Stimulated activated naive B cell treated with anti-CD40 and anti-IgM and Interleukin-4, amounts not matched to agents 10 μg/mL and 1 μg/mL and 100 μg/mL, for 72 hours (primary cell): ENCODE data around the gene SLC7A1.

ENCODE experiments used
- ATAC-seq, 2 donors: fragments of 150-1000 bp; cut with Tn5 transposase; replicated peaks; 2 replicates each; pipeline ENCODE4 v1.10.0; 2021; ENCODE audit warnings: moderate library complexity in 1 of 2
- DNase-seq: peaks from one replicate; pipeline ENCODE4 v3.0.0; 2021
- H3K27ac Mint-ChIP-seq: one replicate; pipeline ENCODE4 v1.8.0; 2022; ENCODE audit warnings: mild to moderate bottlenecking, mixed read lengths
- H3K27me3 Mint-ChIP-seq, 2 donors: one replicate each; pipeline ENCODE4 v1.8.0; 2022; ENCODE audit warnings: mixed read lengths in 2 of 2
- H3K36me3 Mint-ChIP-seq, 2 donors: one replicate each; pipeline ENCODE4 v1.8.0; 2022; ENCODE audit warnings: mixed read lengths in 2 of 2, mild to moderate bottlenecking in 1 of 2
- H3K4me1 Mint-ChIP-seq, 2 donors: one replicate each; pipeline ENCODE4 v1.8.0; 2022; ENCODE audit warnings: mixed read lengths in 2 of 2, mild to moderate bottlenecking in 1 of 2
- H3K4me3 Mint-ChIP-seq, 2 donors: one replicate each; pipeline ENCODE4 v1.8.0; 2022; ENCODE audit warnings: mild to moderate bottlenecking in 2 of 2, mixed read lengths in 2 of 2, moderate library complexity in 1 of 2
- H3K9me3 Mint-ChIP-seq, 2 donors: one replicate each; pipeline ENCODE4 v1.8.0; 2022; ENCODE audit warnings: mixed read lengths in 2 of 2, mild to moderate bottlenecking in 1 of 2

Gene SLC7A1

DNA sequence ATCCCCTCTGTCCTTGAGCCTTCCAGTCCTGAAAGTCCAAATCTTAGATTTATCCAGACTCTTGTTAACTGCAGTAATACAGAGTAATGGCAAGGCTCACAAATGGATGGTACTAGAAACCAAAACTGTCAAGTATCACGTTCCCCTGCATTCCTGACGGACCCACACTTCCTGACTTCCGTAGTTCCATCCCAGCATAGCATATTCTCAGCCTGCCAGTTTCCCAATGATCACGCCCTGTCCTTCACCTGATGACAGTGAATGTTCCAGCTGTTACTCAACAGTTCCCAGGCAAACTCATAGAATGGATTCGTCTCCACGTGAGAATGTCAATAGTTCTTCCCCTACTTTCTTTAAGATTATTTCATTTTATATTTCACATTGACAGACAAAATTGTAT is 33.6 kb downstream of the SLC7A1 start:
- H3K27me3 Mint-ChIP-seq: no peaks in the 10 kb centered on the region
- no peak overlapping the region for H3K4me3 Mint-ChIP-seq
- no peak overlapping the region for H3K27ac Mint-ChIP-seq
- ATAC-seq (no peak), DNase-seq (no peak)
- H3K36me3 Mint-ChIP-seq: peaks cover 4 to 26% of the 10 kb centered on the region in 2 donors
- peaks cover 25 to 40% of the 10 kb centered on the region in 2 donors for H3K4me1 Mint-ChIP-seq
- H3K9me3 Mint-ChIP-seq: no peaks in the 10 kb centered on the region

DNA sequence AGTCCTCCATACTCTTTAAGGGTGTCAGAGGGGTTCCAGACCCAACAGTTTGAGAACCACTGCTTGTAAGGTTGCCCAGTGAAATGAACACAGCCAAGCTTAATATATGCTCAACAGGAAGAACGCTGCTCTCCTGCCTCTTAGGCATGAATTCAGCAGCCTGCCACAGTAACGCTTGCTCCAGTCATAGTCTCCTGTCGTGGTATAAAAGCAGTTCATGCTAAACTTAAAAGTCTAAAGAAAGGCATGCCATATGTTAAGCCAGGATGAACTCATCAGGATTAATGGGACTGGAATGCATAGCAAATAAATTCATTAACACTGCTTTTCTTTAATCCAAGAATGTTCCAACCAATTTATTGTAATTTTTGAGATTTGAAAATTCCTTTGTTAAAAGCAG is 38.7 kb downstream of the SLC7A1 start:
- no peak for ATAC-seq
- Mint-ChIP-seq H3K27ac (no peak overlapping the region), H3K36me3 (peaks cover 22 to 42% of the 10 kb centered on the region in 2 donors), H3K4me1 (peaks cover 11 to 14% of the 10 kb centered on the region in 2 donors), H3K27me3 (no peaks in the 10 kb centered on the region), H3K4me3 (no peak overlapping the region), H3K9me3 (no peaks in the 10 kb centered on the region)
- no peak for DNase-seq

- ATAC-seq: no peak
- no peak overlapping the region for H3K4me3 Mint-ChIP-seq
- H3K9me3 Mint-ChIP-seq: no peaks in the 10 kb centered on the region
- H3K27me3 Mint-ChIP-seq: no peaks in the 10 kb centered on the region
- H3K4me1 Mint-ChIP-seq: peaks cover 12% of the 10 kb centered on the region in 2 donors
- DNase-seq: no peak
- H3K27ac Mint-ChIP-seq: no peak overlapping the region
- peaks cover 57 to 77% of the 10 kb centered on the region in 2 donors for H3K36me3 Mint-ChIP-seq
Observed at GRCh38 chr13:29551214-29551613, 44.3 kb downstream of the SLC7A1 start.

GRCh38 chr13:29550430-29550988 is 45.0 kb downstream of the SLC7A1 start:
- H3K9me3 Mint-ChIP-seq: no peaks in the 10 kb centered on the region
- DNase-seq (no peak), ATAC-seq (no peak)
- H3K4me1 Mint-ChIP-seq: peaks cover 12% of the 10 kb centered on the region in 2 donors
- H3K36me3 Mint-ChIP-seq: peaks cover 61 to 82% of the 10 kb centered on the region in 2 donors
- H3K4me3 Mint-ChIP-seq: no peak overlapping the region
- no peaks in the 10 kb centered on the region for H3K27me3 Mint-ChIP-seq
- H3K27ac Mint-ChIP-seq: no peak overlapping the region

- Mint-ChIP-seq H3K4me1 (peaks cover 16 to 19% of the 10 kb centered on the region in 2 donors), H3K27ac (no peak overlapping the region), H3K36me3 (peaks cover 67 to 81% of the 10 kb centered on the region in 2 donors), H3K9me3 (no peaks in the 10 kb centered on the region), H3K4me3 (no peak overlapping the region), H3K27me3 (no peaks in the 10 kb centered on the region)
- ATAC-seq (no peak), DNase-seq (no peak)
Observed at GRCh38 chr13:29548722-29549121, 46.8 kb downstream of the SLC7A1 start.

- DNase-seq: no peak
- Mint-ChIP-seq H3K27ac (no peak overlapping the region), H3K4me1 (peaks cover 31 to 32% of the 10 kb centered on the region in 2 donors)
Observed at GRCh38 chr13:29547153-29547552, 48.3 kb downstream of the SLC7A1 start.

GRCh38 chr13:29546662-29547061 is 48.8 kb downstream of the SLC7A1 start:
- ATAC-seq: no peak
- no peak overlapping the region for H3K27ac Mint-ChIP-seq
- H3K36me3 Mint-ChIP-seq: peaks cover 60 to 76% of the 10 kb centered on the region in 2 donors
- peaks cover 31 to 34% of the 10 kb centered on the region in 2 donors for H3K4me1 Mint-ChIP-seq
- H3K4me3 Mint-ChIP-seq: no peak overlapping the region
- no peaks in the 10 kb centered on the region for H3K27me3 Mint-ChIP-seq
- no peaks in the 10 kb centered on the region for H3K9me3 Mint-ChIP-seq
- no peak for DNase-seq

More at GRCh38 chr13:29547153-29547552, 48.3 kb downstream of the SLC7A1 start:
- no peak for ATAC-seq
- Mint-ChIP-seq H3K27me3 (no peaks in the 10 kb centered on the region), H3K36me3 (peaks cover 64 to 81% of the 10 kb centered on the region in 2 donors), H3K4me3 (no peak overlapping the region), H3K9me3 (no peaks in the 10 kb centered on the region)

DNA sequence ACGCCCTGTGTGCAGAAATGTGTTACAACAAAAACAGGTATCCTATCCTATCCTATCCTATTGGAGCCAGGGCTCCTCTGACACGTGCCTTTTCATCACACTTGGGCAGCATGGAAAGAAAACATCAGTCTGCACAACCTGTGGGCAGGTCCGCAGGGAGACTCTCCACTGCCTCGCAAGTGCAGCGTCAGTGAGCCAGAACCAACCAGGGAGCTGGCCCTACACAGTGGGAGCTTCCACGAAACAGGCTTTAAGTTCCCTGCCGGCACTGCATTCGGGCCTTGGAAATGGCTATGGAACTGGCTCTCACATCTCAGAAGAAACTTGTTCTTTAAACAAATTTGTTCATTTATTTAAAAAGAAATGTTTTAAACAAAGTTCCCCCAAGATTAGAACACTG is 49.5 kb downstream of the SLC7A1 start:
- ATAC-seq (no peak), DNase-seq (no peak)
- Mint-ChIP-seq H3K27me3 (no peaks in the 10 kb centered on the region), H3K9me3 (no peaks in the 10 kb centered on the region), H3K4me1 (peaks cover 34 to 36% of the 10 kb centered on the region in 2 donors), H3K27ac (no peak overlapping the region), H3K36me3 (peaks cover 60 to 75% of the 10 kb centered on the region in 2 donors), H3K4me3 (no peak overlapping the region)

- DNase-seq: peak; percentile 58
Observed at GRCh38 chr13:29543230-29544215, 52.0 kb downstream of the SLC7A1 start.

DNA sequence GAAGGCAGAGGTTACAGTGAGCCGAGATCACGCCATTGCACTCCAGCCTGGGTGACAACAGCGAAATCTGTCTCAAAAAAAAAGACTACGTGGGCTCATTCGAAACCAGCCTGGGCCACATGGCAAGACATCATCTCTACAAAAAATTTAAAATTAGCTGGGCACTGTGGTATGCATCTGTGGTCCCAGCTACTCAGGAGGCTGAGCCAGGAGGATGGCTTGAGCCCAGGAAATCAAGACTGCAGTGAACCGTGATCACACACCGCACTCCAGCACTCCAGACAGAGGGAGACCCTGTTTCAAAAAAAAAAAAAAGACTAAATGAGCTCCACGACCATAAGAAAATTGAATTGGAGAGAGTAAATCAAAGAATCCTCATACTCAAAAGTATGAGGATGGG is 53.1 kb downstream of the SLC7A1 start:
- H3K4me1 Mint-ChIP-seq: peaks cover 31 to 39% of the 10 kb centered on the region in 2 donors
- no peaks in the 10 kb centered on the region for H3K27me3 Mint-ChIP-seq
- H3K36me3 Mint-ChIP-seq: peaks cover 45 to 60% of the 10 kb centered on the region in 2 donors
- ATAC-seq (no peak), DNase-seq (no peak)
- no peak overlapping the region for H3K4me3 Mint-ChIP-seq
- H3K9me3 Mint-ChIP-seq: no peaks in the 10 kb centered on the region
- H3K27ac Mint-ChIP-seq: no peak overlapping the region

More at GRCh38 chr13:29543230-29544215, 52.0 kb downstream of the SLC7A1 start:
- no peaks in the 10 kb centered on the region for H3K27me3 Mint-ChIP-seq
- peaks cover 49 to 61% of the 10 kb centered on the region in 2 donors for H3K36me3 Mint-ChIP-seq
- H3K9me3 Mint-ChIP-seq: no peaks in the 10 kb centered on the region
- H3K4me1 Mint-ChIP-seq: peaks cover 34 to 39% of the 10 kb centered on the region in 2 donors
- peak overlapping the region; percentile 82 for H3K27ac Mint-ChIP-seq
- peak; percentile 99 to 100 for ATAC-seq
- peak overlapping the region; percentile 20 to 28 for H3K4me3 Mint-ChIP-seq

- no peak for ATAC-seq
- H3K27ac Mint-ChIP-seq: no peak overlapping the region
- no peak for DNase-seq
- no peak overlapping the region for H3K4me3 Mint-ChIP-seq
- peaks cover 28 to 39% of the 10 kb centered on the region in 2 donors for H3K4me1 Mint-ChIP-seq
- peaks cover 38 to 58% of the 10 kb centered on the region in 2 donors for H3K36me3 Mint-ChIP-seq
- H3K27me3 Mint-ChIP-seq: no peaks in the 10 kb centered on the region
- no peaks in the 10 kb centered on the region for H3K9me3 Mint-ChIP-seq
Observed at GRCh38 chr13:29541400-29541799, 54.1 kb downstream of the SLC7A1 start.

DNA sequence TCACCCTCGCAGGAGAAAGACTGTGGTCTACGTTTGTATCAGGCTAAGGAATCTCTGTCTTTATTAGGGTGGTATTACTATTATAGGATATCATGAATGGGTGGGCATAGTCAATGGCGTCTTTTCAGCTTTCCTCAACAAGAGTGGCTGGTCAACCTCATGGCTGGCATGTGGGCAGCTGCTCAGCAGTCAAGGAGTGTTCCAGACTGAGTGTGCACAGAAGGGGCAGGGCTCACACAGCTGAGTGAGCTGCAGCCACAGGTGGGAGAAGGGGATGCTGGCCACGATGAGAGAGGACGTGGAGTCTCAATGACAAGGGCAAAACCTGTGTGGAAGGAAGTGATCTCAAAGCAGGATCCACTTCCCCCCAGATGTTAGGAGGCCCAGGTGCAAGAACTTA is 54.7 kb downstream of the SLC7A1 start:
- peak overlapping the region; percentile 72 for H3K27ac Mint-ChIP-seq
- H3K9me3 Mint-ChIP-seq: no peaks in the 10 kb centered on the region

GRCh38 chr13:29540334-29540733 is 55.2 kb downstream of the SLC7A1 start:
- Mint-ChIP-seq H3K27ac (no peak overlapping the region), H3K4me1 (peaks cover 30 to 39% of the 10 kb centered on the region in 2 donors), H3K27me3 (no peaks in the 10 kb centered on the region), H3K9me3 (no peaks in the 10 kb centered on the region), H3K4me3 (no peak overlapping the region), H3K36me3 (peaks cover 35 to 56% of the 10 kb centered on the region in 2 donors)
- ATAC-seq: no peak
- DNase-seq: no peak

More for the DNA sequence above, 54.7 kb downstream of the SLC7A1 start:
- H3K4me3 Mint-ChIP-seq: no peak overlapping the region
- H3K36me3 Mint-ChIP-seq: peaks cover 38 to 59% of the 10 kb centered on the region in 2 donors
- peaks cover 31 to 39% of the 10 kb centered on the region in 2 donors for H3K4me1 Mint-ChIP-seq
- no peaks in the 10 kb centered on the region for H3K27me3 Mint-ChIP-seq
- DNase-seq (no peak), ATAC-seq (no peak)

DNA sequence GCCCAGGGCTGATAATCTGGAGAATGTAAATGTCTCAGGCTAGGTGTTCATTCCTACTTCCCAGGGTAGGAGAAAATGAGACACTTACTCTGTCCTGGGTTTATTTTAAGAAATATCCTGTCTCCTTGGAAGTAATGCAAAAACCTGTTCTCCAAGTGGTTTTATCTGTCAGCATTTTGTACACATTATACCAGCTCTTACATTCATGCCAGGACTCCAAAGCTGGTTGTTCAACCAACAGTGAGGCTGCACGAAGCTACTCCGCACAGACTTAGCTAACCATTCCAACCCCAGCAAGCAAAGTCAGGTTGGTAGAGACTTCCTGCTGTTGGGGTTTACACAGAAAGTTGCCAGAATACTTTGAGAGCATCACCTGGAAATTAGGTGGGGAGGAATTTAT is 55.6 kb downstream of the SLC7A1 start:
- no peak for DNase-seq
- peaks cover 30 to 52% of the 10 kb centered on the region in 2 donors for H3K36me3 Mint-ChIP-seq
- no peaks in the 10 kb centered on the region for H3K9me3 Mint-ChIP-seq
- no peaks in the 10 kb centered on the region for H3K27me3 Mint-ChIP-seq
- H3K27ac Mint-ChIP-seq: no peak overlapping the region
- H3K4me3 Mint-ChIP-seq: no peak overlapping the region
- no peak for ATAC-seq
- peaks cover 28 to 37% of the 10 kb centered on the region in 2 donors for H3K4me1 Mint-ChIP-seq
